CD4-positive, alpha-beta T cell treated with Interleukin-10 for 1 hour (primary cell): ENCODE measurements around the gene RBL2.
"Not testable (repeated sequence)": the region's sequence is repeated elsewhere in the genome, so short reads cannot be mapped to it uniquely, and the experiment has no call there.

ENCODE experiments used
- DNase-seq: peaks from one replicate; pipeline ENCODE4 v3.0.0-alpha.2; 2020

The RBL2 gene

DNA sequence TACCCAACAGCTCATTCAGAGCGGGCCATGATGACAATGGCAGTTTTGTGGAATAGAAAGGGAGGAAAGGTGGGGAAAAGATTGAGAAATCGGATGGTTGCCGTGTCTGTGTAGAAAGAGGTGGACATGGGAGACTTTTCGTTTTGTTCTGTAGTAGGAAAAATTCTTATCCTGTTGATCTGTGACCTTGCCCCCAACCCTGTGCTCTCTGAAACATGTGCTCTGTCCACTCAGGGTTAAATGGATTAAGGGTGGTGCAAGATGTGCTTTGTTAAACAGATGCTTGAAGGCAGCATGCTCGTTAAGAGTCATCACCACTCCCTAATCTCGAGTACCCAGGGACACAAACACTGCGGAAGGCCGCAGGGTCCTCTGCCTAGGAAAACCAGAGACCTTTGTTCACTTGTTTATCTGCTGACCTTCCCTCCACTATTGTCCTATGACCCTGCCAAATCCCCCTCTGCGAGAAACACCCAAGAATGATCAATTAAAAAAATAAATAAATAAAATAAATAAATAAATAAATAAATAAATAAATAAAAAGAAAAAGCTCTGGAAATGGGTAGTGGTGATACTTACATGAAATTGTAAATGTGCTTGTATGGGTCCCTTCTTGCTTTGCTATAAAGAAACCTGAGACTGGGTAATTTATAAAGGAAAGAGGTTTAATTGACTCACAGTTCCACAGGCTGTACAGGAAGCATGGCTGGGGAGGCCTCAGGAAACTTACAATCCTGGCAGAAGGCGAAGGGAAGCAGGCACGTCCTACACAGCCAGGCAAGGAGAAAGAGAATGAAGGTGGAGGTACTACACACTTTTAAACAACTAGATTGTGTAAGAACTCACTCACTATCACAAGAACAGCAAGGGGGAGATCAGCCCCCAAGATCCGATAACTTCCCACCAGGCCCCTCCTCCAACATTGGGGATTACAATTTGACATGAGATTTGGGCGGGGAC lies 105.8 kb downstream of the RBL2 start:
- not testable (repeated sequence) for DNase-seq
